ENCODE data around the gene NPW.

GRCh38 chr16:2009164-2009711 lies 10.3 kb upstream of the NPW start:
- TF ChIP-seq CTCF (IDR thresholded peaks at IDR 0.05) (no peak), POLR2A (IDR thresholded peaks at IDR 0.05) (no peak)

Data from breast epithelium (tissue), 3 donors.